ENCODE data around the gene MXRA8.

MXRA8 gene

GRCh38 chr1:1348420-1349255 lies 9.7 kb downstream of the MXRA8 start:
- DNase-seq = no peak

- DNase-seq = no peak
Measured at GRCh38 chr1:1347663-1348419, 10.5 kb downstream of the MXRA8 start.

GRCh38 chr1:1347026-1347595 lies 11.2 kb downstream of the MXRA8 start:
- no peak for DNase-seq

GRCh38 chr1:1346501-1346890 lies 11.9 kb downstream of the MXRA8 start:
- no peak for DNase-seq

GRCh38 chr1:1345860-1346500 lies 12.4 kb downstream of the MXRA8 start:
- DNase-seq = no peak

GRCh38 chr1:1345384-1345783 lies 13.0 kb downstream of the MXRA8 start:
- DNase-seq = no peak

GRCh38 chr1:1344655-1345361 lies 13.5 kb downstream of the MXRA8 start:
- DNase-seq = no peak

- no peak for DNase-seq
Measured at GRCh38 chr1:1343811-1344421, 14.4 kb downstream of the MXRA8 start.

GRCh38 chr1:1342584-1343115 lies 15.7 kb downstream of the MXRA8 start:
- DNase-seq = no peak

- no peak for DNase-seq
Measured at GRCh38 chr1:1342061-1342562, 16.2 kb downstream of the MXRA8 start.

- DNase-seq = no peak
Measured at GRCh38 chr1:1341549-1342021, 16.8 kb downstream of the MXRA8 start.

GRCh38 chr1:1340791-1341548 lies 17.4 kb downstream of the MXRA8 start:
- no peak for DNase-seq

- no peak for DNase-seq
Measured at GRCh38 chr1:1340185-1340584, 18.2 kb downstream of the MXRA8 start.

- no peak for DNase-seq
Measured at GRCh38 chr1:1338278-1338677, 20.1 kb downstream of the MXRA8 start.

- DNase-seq = no peak
Measured at GRCh38 chr1:1337793-1338147, 20.6 kb downstream of the MXRA8 start.

- no peak for DNase-seq
Measured at GRCh38 chr1:1336931-1337792, 21.2 kb downstream of the MXRA8 start.

- no peak for DNase-seq
Measured at GRCh38 chr1:1336446-1336845, 21.9 kb downstream of the MXRA8 start.

GRCh38 chr1:1335792-1336248 lies 22.5 kb downstream of the MXRA8 start:
- no peak for DNase-seq

GRCh38 chr1:1335283-1335682 lies 23.1 kb downstream of the MXRA8 start:
- no peak for DNase-seq

GRCh38 chr1:1334835-1335234 lies 23.5 kb downstream of the MXRA8 start:
- no peak for DNase-seq
